Neural cell (in vitro differentiated cells): ENCODE results near the gene GPR17. TPM values are rescaled to one million over a fixed set of nuclear protein-coding genes. Genes with fewer than 3 reads are reported as not detected.

Experiments used
- H2AFZ ChIP-seq: fragments of 200-600, 300-800 bp; sonication (generic), shearing (Covaris generic); 2 replicates; pipeline ENCODE4 v1.6.0; 2014; ENCODE audit warnings: low read depth, mild to moderate bottlenecking, antibody characterized with exemption, low read length, moderate library complexity
- H3F3A ChIP-seq: fragments of 200-600 bp; shearing (Covaris generic); 2 replicates; pipeline ENCODE4 v1.6.1; 2016; ENCODE audit warnings: mild to moderate bottlenecking, moderate library complexity, mixed read lengths, antibody characterized with exemption, low read length; ENCODE audit not compliant: insufficient read depth, poor library complexity, severe bottlenecking
- H3K27ac ChIP-seq: fragments of 200-600, 300-800 bp; sonication (generic), shearing (Covaris generic); 2 replicates; pipeline ENCODE4 v1.5.1; 2014; ENCODE audit warnings: mild to moderate bottlenecking, low read length, moderate library complexity
- H3K27me3 ChIP-seq: fragments of 300-800, 200-600 bp; sonication (generic), shearing (Covaris generic); 2 replicates; pipeline ENCODE4 v1.6.0; 2014; ENCODE audit warnings: mild to moderate bottlenecking, low read depth, low read length, moderate library complexity; ENCODE audit not compliant: insufficient read depth
- H3K36me3 ChIP-seq: fragments of 300-800, 200-600 bp; sonication (generic), shearing (Covaris generic); 2 replicates; pipeline ENCODE4 v1.5.1; 2014; ENCODE audit warnings: mild to moderate bottlenecking, antibody characterized with exemption, low read length, moderate library complexity; ENCODE audit not compliant: insufficient read depth
- H3K4me2 ChIP-seq: fragments of 300-800, 200-600 bp; sonication (generic), shearing (Covaris generic); 2 replicates; pipeline ENCODE4 v1.6.0; 2014; ENCODE audit warnings: mild to moderate bottlenecking, low read length
- H3K4me3 ChIP-seq: fragments of 300-800, 200-600 bp; sonication (generic), shearing (Covaris generic); 2 replicates; pipeline ENCODE4 v1.5.1; 2014; ENCODE audit warnings: mild to moderate bottlenecking, low read length, moderate library complexity
- H3K79me2 ChIP-seq: fragments of 200-600 bp; shearing (Covaris generic); replicated peaks from 2 replicates; pipeline ENCODE4 v1.6.0; 2014; ENCODE audit warnings: mild to moderate bottlenecking, low read length, moderate library complexity; ENCODE audit not compliant: insufficient read depth
- H3K9ac ChIP-seq: fragments of 300-800, 200-600 bp; sonication (generic), shearing (Covaris generic); 2 replicates; pipeline ENCODE4 v1.6.1; 2016; ENCODE audit warnings: mild to moderate bottlenecking, low read length, mixed read lengths
- H3K9me2 ChIP-seq: fragments of 200-600 bp; shearing (Covaris generic); 2 replicates; pipeline ENCODE4 v1.6.1; 2016; ENCODE audit warnings: mild to moderate bottlenecking, low read length, mixed read lengths; ENCODE audit not compliant: insufficient read depth
- H3K9me3 ChIP-seq: fragments of 200-600, 300-800 bp; sonication (generic), shearing (Covaris generic); 2 replicates; pipeline ENCODE4 v1.6.1; 2016; ENCODE audit warnings: mild to moderate bottlenecking, mixed run types, low read length, moderate library complexity, mixed read lengths
- H4K20me1 ChIP-seq: fragments of 200-600 bp; shearing (Covaris generic); 2 replicates; pipeline ENCODE4 v1.6.1; 2016; ENCODE audit warnings: mild to moderate bottlenecking, mixed run types; ENCODE audit not compliant: insufficient read depth
- CTCF ChIP-seq: fragments of 450-650 bp; IDR thresholded peaks from 2 replicates; pipeline ENCODE4 v1.5.1; 2014; ENCODE audit warnings: antibody characterized with exemption, mild to moderate bottlenecking, moderate library complexity; ENCODE audit not compliant: poor library complexity, severe bottlenecking
- EP300 ChIP-seq: fragments of 450-650 bp; conservative IDR thresholded peaks from 2 replicates; pipeline ENCODE4 v1.6.1; 2014; ENCODE audit warnings: antibody characterized with exemption, mild to moderate bottlenecking, moderate library complexity; ENCODE audit not compliant: poor library complexity, severe bottlenecking
- EZH2 ChIP-seq: fragments of 200-600, 300-800 bp; shearing (Covaris generic), sonication (generic); IDR thresholded peaks from 2 replicates; pipeline ENCODE4 v1.6.1; 2014; ENCODE audit warnings: antibody characterized with exemption, low read length, borderline replicate concordance, mild to moderate bottlenecking; ENCODE audit not compliant: insufficient read depth, poor library complexity, severe bottlenecking
- MXI1 ChIP-seq: fragments of 450-650 bp; conservative IDR thresholded peaks from 2 replicates; pipeline ENCODE4 v1.6.1; 2014; ENCODE audit warnings: antibody characterized with exemption, mild to moderate bottlenecking; ENCODE audit not compliant: poor library complexity, severe bottlenecking
- POLR2AphosphoS5 ChIP-seq: IDR thresholded peaks from 2 replicates; pipeline ENCODE4 v1.6.1; 2012
- RAD21 ChIP-seq: fragments of 450-650 bp; conservative IDR thresholded peaks from 2 replicates; pipeline ENCODE4 v1.6.1; 2014; ENCODE audit warnings: antibody characterized with exemption, mild to moderate bottlenecking, moderate library complexity
- SMC3 ChIP-seq: fragments of 450-650 bp; conservative IDR thresholded peaks from 2 replicates; pipeline ENCODE4 v1.6.1; 2014; ENCODE audit warnings: antibody characterized with exemption, mild to moderate bottlenecking, moderate library complexity; ENCODE audit not compliant: poor library complexity
- TAF1 ChIP-seq: IDR thresholded peaks from 2 replicates; pipeline ENCODE4 v1.6.1; 2012; ENCODE audit warnings: low read depth
- polyA plus RNA-seq: library from polyadenylated mRNA; depleted of rRNA; stranded (reverse); fragments of >200 nt; gene quantifications from 2 replicates; pipeline ENCODE4 v1.2.3, GENCODE V29; 2014
- TF ChIP-seq, protein P1 (sequence below): IDR thresholded peaks from 2 replicates; pipeline ENCODE4 v1.6.1; 2012; ENCODE audit warnings: borderline replicate concordance

Gene GPR17
- polyA plus RNA-seq, 1 donor from 2014 or later: not detected

GRCh38 chr2:127626917-127627739 is 18.8 kb upstream of the GPR17 start:
- no peaks in the 10 kb centered on the region for H3K36me3 ChIP-seq
- no peak overlapping the region for H3K9ac ChIP-seq
- TF ChIP-seq POLR2AphosphoS5: no peak
- TF ChIP-seq MXI1: no peak
- no peak for TF ChIP-seq EZH2
- no peak for TF ChIP-seq EP300
- TF ChIP-seq SMC3: no peak
- H3F3A ChIP-seq: no peaks in the 10 kb centered on the region
- H3K4me2 ChIP-seq: no peak overlapping the region
- no peaks in the 10 kb centered on the region for H3K27me3 ChIP-seq
- H3K27ac ChIP-seq: no peak overlapping the region
- no peaks in the 10 kb centered on the region for H3K9me2 ChIP-seq
- no peaks in the 10 kb centered on the region for H3K79me2 ChIP-seq
- no peak overlapping the region for H2AFZ ChIP-seq
- H3K9me3 ChIP-seq: no peaks in the 10 kb centered on the region
- no peak overlapping the region for H3K4me3 ChIP-seq
- H4K20me1 ChIP-seq: no peaks in the 10 kb centered on the region

GRCh38 chr2:127627740-127628571 is 18.0 kb upstream of the GPR17 start:
- no peak overlapping the region for H3K4me3 ChIP-seq
- H3K9me3 ChIP-seq: no peaks in the 10 kb centered on the region
- TF ChIP-seq EZH2 (no peak), POLR2AphosphoS5 (no peak), EP300 (no peak), CTCF (no peak), MXI1 (no peak), SMC3 (no peak), RAD21 (no peak), TAF1 (no peak)
- TF ChIP-seq, protein P1, sequence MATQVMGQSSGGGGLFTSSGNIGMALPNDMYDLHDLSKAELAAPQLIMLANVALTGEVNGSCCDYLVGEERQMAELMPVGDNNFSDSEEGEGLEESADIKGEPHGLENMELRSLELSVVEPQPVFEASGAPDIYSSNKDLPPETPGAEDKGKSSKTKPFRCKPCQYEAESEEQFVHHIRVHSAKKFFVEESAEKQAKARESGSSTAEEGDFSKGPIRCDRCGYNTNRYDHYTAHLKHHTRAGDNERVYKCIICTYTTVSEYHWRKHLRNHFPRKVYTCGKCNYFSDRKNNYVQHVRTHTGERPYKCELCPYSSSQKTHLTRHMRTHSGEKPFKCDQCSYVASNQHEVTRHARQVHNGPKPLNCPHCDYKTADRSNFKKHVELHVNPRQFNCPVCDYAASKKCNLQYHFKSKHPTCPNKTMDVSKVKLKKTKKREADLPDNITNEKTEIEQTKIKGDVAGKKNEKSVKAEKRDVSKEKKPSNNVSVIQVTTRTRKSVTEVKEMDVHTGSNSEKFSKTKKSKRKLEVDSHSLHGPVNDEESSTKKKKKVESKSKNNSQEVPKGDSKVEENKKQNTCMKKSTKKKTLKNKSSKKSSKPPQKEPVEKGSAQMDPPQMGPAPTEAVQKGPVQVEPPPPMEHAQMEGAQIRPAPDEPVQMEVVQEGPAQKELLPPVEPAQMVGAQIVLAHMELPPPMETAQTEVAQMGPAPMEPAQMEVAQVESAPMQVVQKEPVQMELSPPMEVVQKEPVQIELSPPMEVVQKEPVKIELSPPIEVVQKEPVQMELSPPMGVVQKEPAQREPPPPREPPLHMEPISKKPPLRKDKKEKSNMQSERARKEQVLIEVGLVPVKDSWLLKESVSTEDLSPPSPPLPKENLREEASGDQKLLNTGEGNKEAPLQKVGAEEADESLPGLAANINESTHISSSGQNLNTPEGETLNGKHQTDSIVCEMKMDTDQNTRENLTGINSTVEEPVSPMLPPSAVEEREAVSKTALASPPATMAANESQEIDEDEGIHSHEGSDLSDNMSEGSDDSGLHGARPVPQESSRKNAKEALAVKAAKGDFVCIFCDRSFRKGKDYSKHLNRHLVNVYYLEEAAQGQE: no peak
- H4K20me1 ChIP-seq: no peaks in the 10 kb centered on the region
- no peaks in the 10 kb centered on the region for H3K79me2 ChIP-seq
- no peaks in the 10 kb centered on the region for H3F3A ChIP-seq
- H3K27ac ChIP-seq: no peak overlapping the region
- H3K27me3 ChIP-seq: no peaks in the 10 kb centered on the region
- no peak overlapping the region for H3K9ac ChIP-seq
- no peak overlapping the region for H3K4me2 ChIP-seq
- H2AFZ ChIP-seq: no peak overlapping the region
- no peaks in the 10 kb centered on the region for H3K36me3 ChIP-seq
- no peaks in the 10 kb centered on the region for H3K9me2 ChIP-seq
